Natural killer cell (primary cell): ENCODE measurements around the gene FRZB. TPM values are rescaled to one million over a fixed set of nuclear protein-coding genes. Genes with fewer than 3 reads are reported as not detected.

Experiments used
- ATAC-seq, 3 donors: fragments of 150-1000 bp in 2 of 3; fragments of 200-7000 bp in 1 of 3; cut with Tn5 transposase; 1 replicate in 1 of 3; 2 replicates in 2 of 3; pipeline ENCODE4 v1.10.0; 2021; ENCODE audit warnings: mild to moderate bottlenecking in 2 of 3, moderate library complexity in 2 of 3
- DNase-seq, 2 donors: peaks; one replicate each; pipeline versions ENCODE4 v3.0.0 to v3.0.0-alpha.2; 2013 to 2021; ENCODE audit warnings: mixed read lengths in 1 of 2
- H3K27ac ChIP-seq: one replicate; pipeline ENCODE4 v1.5.1; 2013; ENCODE audit warnings: mild to moderate bottlenecking, low read length
- H3K27me3 ChIP-seq: one replicate; pipeline ENCODE4 v1.6.1; 2013; ENCODE audit warnings: low read length; ENCODE audit not compliant: control insufficient read depth, insufficient read depth
- H3K36me3 ChIP-seq: one replicate; pipeline ENCODE4 v1.6.1; 2013; ENCODE audit warnings: low read length; ENCODE audit not compliant: control insufficient read depth, insufficient read depth
- H3K4me1 ChIP-seq: one replicate; pipeline ENCODE4 v1.6.1; 2013; ENCODE audit warnings: low read length; ENCODE audit not compliant: control insufficient read depth, insufficient read depth
- H3K4me3 ChIP-seq: one replicate; pipeline ENCODE4 v1.5.1; 2013; ENCODE audit warnings: low read length
- H3K9me3 ChIP-seq: one replicate; pipeline ENCODE4 v1.6.1; 2013; ENCODE audit warnings: low read length; ENCODE audit not compliant: control insufficient read depth, insufficient read depth
- H3K27ac Mint-ChIP-seq, 2 donors: one replicate each; pipeline ENCODE4 v1.8.0; 2022; ENCODE audit warnings: mild to moderate bottlenecking in 2 of 2, mixed read lengths in 2 of 2, moderate library complexity in 1 of 2
- H3K27me3 Mint-ChIP-seq, 2 donors: one replicate each; pipeline ENCODE4 v1.8.0; 2022; ENCODE audit warnings: low read depth in 2 of 2, mixed read lengths in 2 of 2
- H3K36me3 Mint-ChIP-seq: one replicate; pipeline ENCODE4 v1.8.0; 2022; ENCODE audit warnings: mixed read lengths
- H3K4me1 Mint-ChIP-seq, 2 donors: one replicate each; pipeline ENCODE4 v1.8.0; 2022; ENCODE audit warnings: mixed read lengths in 2 of 2
- H3K4me3 Mint-ChIP-seq: one replicate; pipeline ENCODE4 v1.8.0; 2022; ENCODE audit warnings: mild to moderate bottlenecking, moderate library complexity, mixed read lengths
- H3K9me3 Mint-ChIP-seq, 2 donors: one replicate each; pipeline ENCODE4 v1.8.0; 2022; ENCODE audit warnings: mixed read lengths in 2 of 2
- CTCF ChIP-seq: fragments of 200-600 bp; IDR thresholded peaks from one replicate; pipeline ENCODE4 v1.8.0; 2022; ENCODE audit warnings: antibody characterized with exemption
- WGBS: methylation state at CpG from one replicate; pipeline ENCODE4 v1.1.7; 2013; ENCODE audit warnings: missing lambda C conversion rate; ENCODE audit not compliant: insufficient coverage; 5-methylcytosine and 5-hydroxymethylcytosine counted together
- intact Hi-C: fragments of 100-400 bp; cut with micrococcal nuclease; formaldehyde crosslinking; loops from one replicate; pipeline ENCODE4 v1.14.2; 2022
- total RNA-seq, 4 donors: library from RNA; stranded (reverse); fragments of 120-200 nt in 1 of 4; gene quantifications; one replicate each; pipeline versions ENCODE4 v1.2.3 to v1.2.4, GENCODE V29; 2013 to 2022

The FRZB gene
- total RNA-seq, 3 donors from 2014 or later (not counting 1 experiment from before 2014, with no cell fraction given): not detected

DNA sequence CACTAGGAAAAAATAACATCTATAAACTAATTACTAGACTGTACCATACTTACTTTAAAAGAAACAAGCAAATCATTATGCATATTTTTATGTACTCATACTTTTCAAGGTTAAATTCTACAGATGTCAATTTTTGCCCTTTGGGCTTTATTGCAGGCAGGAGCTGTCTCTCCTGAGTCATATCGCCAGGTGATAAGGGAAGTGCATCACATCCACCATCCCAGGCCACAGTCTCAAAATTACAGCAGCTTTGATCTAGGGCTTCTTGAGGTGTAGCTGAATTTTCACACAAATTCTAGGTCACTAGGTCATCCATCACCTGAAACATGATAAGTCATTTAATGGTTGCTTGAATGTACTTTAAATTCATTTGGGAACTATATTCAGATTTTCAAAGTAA is 38.4 kb upstream of the FRZB start:
- intact Hi-C loops: no loop called here
- no peaks in the 10 kb centered on the region for H3K4me1 ChIP-seq
- 70% methylated on average over 1 of the region's 1 CpG for WGBS
- Mint-ChIP-seq H3K4me1 (no peaks in the 10 kb centered on the region), H3K9me3 (peaks cover 0 to 2% of the 10 kb centered on the region in 2 donors), H3K36me3 (no peaks in the 10 kb centered on the region), H3K4me3 (no peak overlapping the region), H3K27ac (no peak overlapping the region), H3K27me3 (no peaks in the 10 kb centered on the region)
- no peak for DNase-seq
- H3K9me3 ChIP-seq: no peaks in the 10 kb centered on the region
- TF ChIP-seq CTCF: no peak
- H3K4me3 ChIP-seq: no peak overlapping the region
- H3K36me3 ChIP-seq: no peaks in the 10 kb centered on the region
- no peak for ATAC-seq
- no peaks in the 10 kb centered on the region for H3K27me3 ChIP-seq
- H3K27ac ChIP-seq: no peak overlapping the region

GRCh38 chr2:182903566-182903965 is 37.1 kb upstream of the FRZB start:
- H3K27ac ChIP-seq: no peak overlapping the region
- H3K27ac Mint-ChIP-seq: no peak overlapping the region
- H3K4me1 ChIP-seq: no peaks in the 10 kb centered on the region
- no peaks in the 10 kb centered on the region for H3K27me3 ChIP-seq
- DNase-seq (no peak), ATAC-seq (no peak)
- no peaks in the 10 kb centered on the region for H3K9me3 ChIP-seq
- H3K27me3 Mint-ChIP-seq: no peaks in the 10 kb centered on the region
- H3K4me3 Mint-ChIP-seq: no peak overlapping the region
- intact Hi-C loops: no loop called here
- TF ChIP-seq CTCF: no peak
- no peaks in the 10 kb centered on the region for H3K36me3 Mint-ChIP-seq
- H3K4me1 Mint-ChIP-seq: peaks cover 0 to 9% of the 10 kb centered on the region in 2 donors
- H3K4me3 ChIP-seq: no peak overlapping the region
- 70% methylated on average over 1 of the region's 2 CpGs for WGBS
- H3K9me3 Mint-ChIP-seq: peaks cover 0 to 2% of the 10 kb centered on the region in 2 donors
- no peaks in the 10 kb centered on the region for H3K36me3 ChIP-seq

DNA sequence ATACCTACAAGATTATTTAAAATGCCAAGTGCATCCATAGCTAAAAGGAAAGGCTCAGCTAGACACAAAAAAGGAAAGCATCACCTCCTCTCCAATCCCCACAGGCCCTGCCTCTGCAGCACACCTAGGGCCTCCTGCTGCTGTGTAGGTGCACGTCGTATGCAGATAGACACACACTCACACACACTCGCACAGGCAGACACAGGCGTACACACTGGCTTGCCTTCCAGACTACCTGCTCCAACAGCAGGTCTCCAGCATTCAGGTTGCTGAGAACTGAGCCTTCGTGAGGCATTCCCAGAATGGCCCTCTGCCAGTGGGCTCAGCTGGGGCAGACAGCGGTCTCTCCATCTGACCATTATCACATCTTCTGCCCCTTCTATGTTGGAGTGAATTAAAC is 35.3 kb upstream of the FRZB start:
- DNase-seq (no peak), ATAC-seq (no peak)
- H3K27ac ChIP-seq: no peak overlapping the region
- Mint-ChIP-seq H3K27ac (no peak overlapping the region), H3K9me3 (peaks cover 1 to 2% of the 10 kb centered on the region in 2 donors), H3K36me3 (no peaks in the 10 kb centered on the region), H3K4me1 (peaks cover 0 to 9% of the 10 kb centered on the region in 2 donors), H3K27me3 (no peaks in the 10 kb centered on the region), H3K4me3 (no peak overlapping the region)
- no peaks in the 10 kb centered on the region for H3K27me3 ChIP-seq
- 94% methylated on average over 6 of the region's 6 CpGs for WGBS
- no peaks in the 10 kb centered on the region for H3K4me1 ChIP-seq
- H3K36me3 ChIP-seq: no peaks in the 10 kb centered on the region
- no peak for TF ChIP-seq CTCF
- no peak overlapping the region for H3K4me3 ChIP-seq
- no peaks in the 10 kb centered on the region for H3K9me3 ChIP-seq
- intact Hi-C loops: no loop called here

- intact Hi-C loops: no loop called here
- no peaks in the 10 kb centered on the region for H3K4me1 ChIP-seq
- no peaks in the 10 kb centered on the region for H3K36me3 ChIP-seq
- H3K9me3 ChIP-seq: no peaks in the 10 kb centered on the region
- Mint-ChIP-seq H3K27ac (no peak overlapping the region), H3K36me3 (no peaks in the 10 kb centered on the region), H3K9me3 (peaks cover 3 to 5% of the 10 kb centered on the region in 2 donors), H3K4me1 (peaks cover 0 to 9% of the 10 kb centered on the region in 2 donors), H3K27me3 (no peaks in the 10 kb centered on the region), H3K4me3 (no peak overlapping the region)
- no peak overlapping the region for H3K4me3 ChIP-seq
- H3K27ac ChIP-seq: no peak overlapping the region
- no peak for TF ChIP-seq CTCF
- WGBS: 50% methylated on average over 1 of the region's 1 CpG
- DNase-seq: no peak
- no peak for ATAC-seq
- no peaks in the 10 kb centered on the region for H3K27me3 ChIP-seq
Observed at GRCh38 chr2:182898718-182899117, 32.3 kb upstream of the FRZB start.
